Adrenal gland (tissue), 12 donors: Measurements from ENCODE around the gene SYNGR2. TPM values are rescaled to one million over a fixed set of nuclear protein-coding genes. Genes with fewer than 3 reads are reported as not detected.

Source experiments
- DNase-seq, 7 donors: peaks; one replicate each; pipeline ENCODE4 v3.0.0-alpha.2; 2019 to 2020
- H3K27ac ChIP-seq, 5 donors: fragments of 200-600 bp; sonication (generic) in 4 of 5; 1 replicate in 3 of 5; 2 replicates in 2 of 5; pipeline versions ENCODE4 v1.5.1 to v1.8.0; 2016 to 2020; ENCODE audit warnings: mild to moderate bottlenecking in 1 of 5
- H3K27me3 ChIP-seq: fragments of 200-600 bp; 2 replicates; pipeline ENCODE4 v1.8.0; 2021
- H3K36me3 ChIP-seq, 2 donors: fragments of 200-600 bp; replicated peaks in 1 of 2; 1 replicate in 1 of 2; 2 replicates in 1 of 2; pipeline versions ENCODE4 v1.5.1 to v1.8.0; 2018 to 2022
- H3K4me1 ChIP-seq, 2 donors: fragments of 200-600 bp; replicated peaks in 1 of 2; 1 replicate in 1 of 2; 2 replicates in 1 of 2; pipeline versions ENCODE4 v1.5.1 to v1.8.0; 2018 to 2021
- H3K4me3 ChIP-seq, 4 donors: fragments of 200-600 bp; sonication (generic) in 3 of 4; one replicate each; pipeline ENCODE4 v1.5.1; 2016 to 2018
- H3K9me3 ChIP-seq, 3 donors: fragments of 200-600 bp; sonication (generic) in 1 of 3; replicated peaks in 1 of 3; 1 replicate in 2 of 3; 2 replicates in 1 of 3; pipeline versions ENCODE4 v1.5.1 to v1.8.0; 2016 to 2021
- POLR2A ChIP-seq, 2 donors: fragments of 450-650 bp; IDR thresholded peaks; one replicate each; pipeline ENCODE4 v1.6.1; 2017; ENCODE audit warnings: antibody characterized with exemption in 2 of 2, mild to moderate bottlenecking in 2 of 2, moderate library complexity in 1 of 2
- WGBS, 4 donors: extraction: QIAGEN DNeasy Blood & Tissue Kit in 2 of 4; methylation state at CpG; one replicate each; pipeline versions ENCODE4 v1.1.5 to v1.1.7; 2013 to 2017; 5-methylcytosine and 5-hydroxymethylcytosine counted together
- intact Hi-C, 2 donors: fragments of 100-400 bp; cut with DNase I; formaldehyde crosslinking; loops; one replicate each; pipeline versions ENCODE4 v1.14.1 to v1.15.0; 2022 to 2023
- polyA plus RNA-seq, 3 donors: library from polyadenylated mRNA; stranded (reverse); fragments of 200-250 nt in 2 of 3; fragments of 350-450 nt in 1 of 3; fragmentation: Illumina TruSeq in 1 of 3; extraction: RNeasy Lipid Tissue Mini Kit (QIAGEN cat#74804) in 1 of 3; gene quantifications; one replicate each; pipeline ENCODE4 v1.2.3, GENCODE V29; 2013 to 2014
- total RNA-seq, 9 donors: library from RNA; depleted of rRNA in 4 of 9; stranded (reverse); fragments of >200 nt in 4 of 9; fragments of 120-200 nt in 1 of 9; fragmentation: NEBNext Ultra II Directional in 1 of 9; extraction: Animal tissue kit (Norgen Biotek cat#: 25700) in 1 of 9; gene quantifications; one replicate each; pipeline versions ENCODE4 v1.1.0 to v1.2.4, GENCODE V29; 2013 to 2023
- TF ChIP-seq, protein P1 (sequence below), 6 experiments: fragments of 450-650 bp in 4 of 6; fragments of 200-600 bp in 2 of 6; sonication (generic) in 1 of 6; IDR thresholded peaks; 1 replicate in 5 of 6; 2 replicates in 1 of 6; pipeline versions ENCODE4 v1.5.1 to v1.8.0; 2016 to 2021; ENCODE audit warnings: antibody characterized with exemption in 6 of 6, mild to moderate bottlenecking in 2 of 6, moderate library complexity in 1 of 6
- donor health status: healthy with polysubstance abuse.
- donor health status: Bipolar disorder and iron deficiency.
- donor health status: DM: yes; HTN: yes; CAD: no.
- donor health status: DM: no; HTN: no; CAD: no.
- donor health status: DM: no; HTN: no; CAD: no.
- donor health status: DM: yes; HTN: yes; CAD: no.

The SYNGR2 gene
- total and polyA plus RNA-seq, 12 donors: 32.7 to 98.1 (median 58.3) TPM

DNA sequence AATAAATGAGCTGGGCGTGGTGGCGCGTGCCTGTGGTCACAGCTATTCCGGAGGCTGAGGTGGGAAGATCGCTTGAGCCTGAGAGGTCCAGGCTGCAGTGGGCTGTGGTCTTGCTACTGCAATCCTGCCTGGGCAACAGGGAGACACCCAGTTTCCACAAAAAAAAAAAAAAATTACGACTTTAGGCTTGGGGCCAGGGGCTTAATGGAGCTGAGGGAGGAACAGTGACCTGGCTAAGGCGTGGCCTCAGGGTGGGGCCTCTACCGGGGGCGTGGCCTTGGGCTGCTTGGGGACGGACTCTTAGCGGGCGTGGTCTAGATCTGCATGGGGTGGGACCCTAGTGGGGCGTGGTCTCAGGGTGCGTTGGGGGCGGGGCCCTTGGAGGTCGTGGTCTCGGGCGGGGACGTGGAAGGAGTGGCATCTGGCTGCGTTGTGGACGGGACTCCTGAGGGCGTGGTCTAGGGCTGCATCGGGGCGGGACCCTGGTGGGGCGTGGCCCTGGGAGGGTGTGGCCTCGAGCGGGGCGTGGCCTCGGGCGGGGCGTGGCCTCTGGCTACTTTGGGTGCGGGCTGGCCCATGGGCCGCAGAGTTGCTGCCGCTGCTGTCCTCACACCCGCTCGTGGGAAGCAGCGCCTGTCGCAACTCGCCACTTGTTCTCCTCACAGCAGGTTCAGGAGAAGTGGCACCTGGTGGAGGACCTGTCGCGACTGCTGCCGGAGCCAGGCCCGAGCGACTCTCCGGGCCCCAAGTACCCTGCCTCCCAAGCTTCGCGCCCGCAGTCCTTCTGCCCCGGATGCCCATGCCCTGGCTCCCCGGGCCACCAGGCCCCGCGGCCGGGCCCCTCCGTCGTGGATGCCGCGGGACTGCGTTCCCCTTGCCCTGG, 28.0 kb upstream of the SYNGR2 start:
- DNase-seq: peak; percentile 86 to 96 (median 93)
- H3K9me3 ChIP-seq: no peaks in the 10 kb centered on the region
- no peaks in the 10 kb centered on the region for H3K36me3 ChIP-seq
- no peaks in the 10 kb centered on the region for H3K27me3 ChIP-seq
- peaks cover 21 to 39% of the 10 kb centered on the region in 2 donors for H3K4me1 ChIP-seq
- H3K4me3 ChIP-seq: peak overlapping the region in 1 of 4 donors; percentile 34
- WGBS, 4 donors: 28 to 34% (median 31%) methylated on average over 21 to 58 of the region's 58 CpGs
- intact Hi-C loops: no loop called here
- TF ChIP-seq, protein P1, sequence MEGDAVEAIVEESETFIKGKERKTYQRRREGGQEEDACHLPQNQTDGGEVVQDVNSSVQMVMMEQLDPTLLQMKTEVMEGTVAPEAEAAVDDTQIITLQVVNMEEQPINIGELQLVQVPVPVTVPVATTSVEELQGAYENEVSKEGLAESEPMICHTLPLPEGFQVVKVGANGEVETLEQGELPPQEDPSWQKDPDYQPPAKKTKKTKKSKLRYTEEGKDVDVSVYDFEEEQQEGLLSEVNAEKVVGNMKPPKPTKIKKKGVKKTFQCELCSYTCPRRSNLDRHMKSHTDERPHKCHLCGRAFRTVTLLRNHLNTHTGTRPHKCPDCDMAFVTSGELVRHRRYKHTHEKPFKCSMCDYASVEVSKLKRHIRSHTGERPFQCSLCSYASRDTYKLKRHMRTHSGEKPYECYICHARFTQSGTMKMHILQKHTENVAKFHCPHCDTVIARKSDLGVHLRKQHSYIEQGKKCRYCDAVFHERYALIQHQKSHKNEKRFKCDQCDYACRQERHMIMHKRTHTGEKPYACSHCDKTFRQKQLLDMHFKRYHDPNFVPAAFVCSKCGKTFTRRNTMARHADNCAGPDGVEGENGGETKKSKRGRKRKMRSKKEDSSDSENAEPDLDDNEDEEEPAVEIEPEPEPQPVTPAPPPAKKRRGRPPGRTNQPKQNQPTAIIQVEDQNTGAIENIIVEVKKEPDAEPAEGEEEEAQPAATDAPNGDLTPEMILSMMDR (IDR thresholded peaks at IDR 0.05): no peak
- TF ChIP-seq POLR2A (IDR thresholded peaks at IDR 0.05): peak in 1 of 2 donors; percentile 34
- peak overlapping the region in 2 of 5 donors; percentile 55 to 63 for H3K27ac ChIP-seq

DNA sequence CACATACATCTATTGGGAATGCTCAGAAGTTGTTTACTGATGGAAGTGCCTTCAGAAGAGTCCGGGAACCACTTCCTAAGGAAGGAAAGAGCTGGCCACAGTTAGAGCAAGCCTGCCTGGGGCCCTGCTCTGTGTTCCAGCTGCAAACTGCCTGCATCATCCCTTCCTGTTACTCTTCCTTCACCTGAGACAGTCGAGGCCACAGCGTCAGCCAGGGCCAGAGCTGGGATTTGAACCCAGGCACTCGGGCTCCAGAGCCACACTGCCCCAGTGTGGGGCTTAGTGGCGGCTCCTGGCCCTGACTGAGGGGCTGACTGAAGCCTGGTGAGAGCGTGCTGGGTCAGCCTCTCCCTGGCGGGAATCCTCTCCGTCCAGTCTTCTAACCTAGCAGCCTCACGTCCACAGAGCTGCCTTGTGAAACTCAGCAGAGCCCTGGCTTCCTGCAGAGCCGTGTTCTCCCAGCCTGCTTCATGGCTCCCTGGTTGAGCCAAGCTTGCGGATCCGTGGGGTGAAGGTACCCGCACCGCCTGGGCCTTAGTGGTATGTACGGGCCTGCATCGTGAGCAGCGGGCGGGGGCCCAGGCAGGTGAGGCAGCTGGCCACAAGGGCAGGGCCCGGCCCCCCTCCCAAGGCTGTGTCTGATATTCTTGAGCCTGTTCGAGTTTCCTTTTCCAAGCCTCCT, 26.8 kb upstream of the SYNGR2 start:
- no peaks in the 10 kb centered on the region for H3K36me3 ChIP-seq
- H3K4me3 ChIP-seq: no peak overlapping the region
- no peak for DNase-seq
- no peaks in the 10 kb centered on the region for H3K27me3 ChIP-seq
- intact Hi-C loops: no loop called here
- peak overlapping the region in 1 of 5 donors; percentile 8 for H3K27ac ChIP-seq
- H3K9me3 ChIP-seq: no peaks in the 10 kb centered on the region
- TF ChIP-seq POLR2A (IDR thresholded peaks at IDR 0.05): no peak
- TF ChIP-seq, protein P1 (IDR thresholded peaks at IDR 0.05): no peak
- WGBS, 4 donors: 75 to 82% (median 76%) methylated on average over 17 to 20 of the region's 20 CpGs
- H3K4me1 ChIP-seq: peaks cover 22 to 39% of the 10 kb centered on the region in 2 donors

DNA sequence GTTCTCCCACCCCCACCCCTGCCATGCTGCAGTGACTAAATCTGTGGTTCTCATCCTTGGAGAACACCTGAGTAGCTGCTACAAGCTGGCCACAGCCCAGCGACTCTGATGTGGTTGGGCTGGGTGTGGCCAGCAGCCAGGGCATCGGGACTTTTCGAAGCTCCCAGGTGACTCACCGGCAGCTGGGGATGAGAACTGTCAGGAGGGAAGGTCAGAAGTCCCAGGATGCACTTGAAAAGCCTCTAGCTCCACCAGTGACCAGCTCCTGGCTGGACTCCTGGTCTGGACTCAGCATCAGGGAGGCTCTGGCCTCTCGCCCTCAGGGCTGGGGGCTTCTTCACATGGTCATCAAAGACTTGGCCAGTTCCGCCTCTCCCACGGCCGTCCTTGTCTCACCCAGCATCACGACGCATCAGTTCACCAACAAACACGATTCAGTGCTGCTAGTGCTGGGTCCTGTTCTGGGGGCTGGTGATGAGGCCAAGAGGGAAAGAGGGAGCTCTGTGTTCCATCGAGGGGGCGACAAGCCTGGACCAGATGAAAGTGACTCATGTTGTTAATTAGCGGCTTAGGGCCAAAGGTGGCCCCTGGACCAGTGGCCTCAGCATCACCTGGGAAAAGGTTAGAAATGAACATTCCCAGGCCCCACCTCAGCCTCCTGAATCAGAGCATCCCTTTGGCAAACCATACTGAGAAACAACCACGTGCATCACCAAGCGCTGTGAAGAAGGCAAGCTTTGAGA, 26.1 kb upstream of the SYNGR2 start:
- intact Hi-C loops: no loop called here
- Histone ChIP-seq H3K4me3 (no peak overlapping the region), H3K4me1 (peaks cover 22 to 39% of the 10 kb centered on the region in 2 donors), H3K27ac (no peak overlapping the region), H3K27me3 (no peaks in the 10 kb centered on the region), H3K9me3 (no peaks in the 10 kb centered on the region), H3K36me3 (no peaks in the 10 kb centered on the region)
- 59 to 73% (median 67%) methylated on average over 10 to 16 of the region's 16 CpGs for WGBS, 4 donors
- DNase-seq: peak in 6 of 7 donors; percentile 56 to 84 (median 66)
- TF ChIP-seq, protein P1 (IDR thresholded peaks at IDR 0.05): no peak
- TF ChIP-seq POLR2A (IDR thresholded peaks at IDR 0.05): no peak
